GM12878 (cell line): ENCODE data around the gene TIAM1. TPM values are rescaled to one million over a fixed set of nuclear protein-coding genes. Genes with fewer than 3 reads are reported as not detected.

ENCODE experiments used
- BACH1 ChIP-seq: fragments of 450-650 bp; IDR thresholded peaks from 2 replicates; pipeline ENCODE4 v1.6.1; 2017; ENCODE audit warnings: mild to moderate bottlenecking, borderline replicate concordance
- CBFB ChIP-seq: IDR thresholded peaks from 2 replicates; pipeline ENCODE4 v1.6.1; 2016; ENCODE audit warnings: antibody characterized with exemption, low read depth
- CBX5 ChIP-seq: sonication (generic); IDR thresholded peaks from 2 replicates; pipeline ENCODE4 v1.6.1; 2016; ENCODE audit warnings: low read depth, moderate library complexity, mild to moderate bottlenecking, inconsistent platforms
- CHD1 ChIP-seq: IDR thresholded peaks from 2 replicates; pipeline ENCODE4 v1.6.1; 2012; ENCODE audit warnings: low read depth, low read length, improper control_type of control experiment
- HDAC6 ChIP-seq: fragments of 200-600 bp; sonication (generic); IDR thresholded peaks from one replicate; pipeline ENCODE4 v1.8.0; 2017; ENCODE audit warnings: antibody characterized with exemption; ENCODE audit not compliant: unreplicated experiment
- HDGF ChIP-seq: fragments of 450-650 bp; IDR thresholded peaks from 2 replicates; pipeline ENCODE4 v1.6.1; 2016; ENCODE audit warnings: antibody characterized with exemption
- IRF4 ChIP-seq: IDR thresholded peaks from 2 replicates; pipeline ENCODE4 v1.6.1; 2011; ENCODE audit warnings: low read depth, low read length
- KAT2A ChIP-seq: conservative IDR thresholded peaks from 2 replicates; pipeline ENCODE4 v1.6.1; 2011; ENCODE audit warnings: low read depth, low read length; ENCODE audit not compliant: control insufficient read depth
- LARP7 ChIP-seq: fragments of 450-650 bp; IDR thresholded peaks from 2 replicates; pipeline ENCODE4 v1.6.1; 2017; ENCODE audit warnings: mild to moderate bottlenecking
- MEF2B ChIP-seq: fragments of 450-650 bp; IDR thresholded peaks from 2 replicates; pipeline ENCODE4 v1.6.1; 2018; ENCODE audit warnings: mild to moderate bottlenecking, moderate library complexity; ENCODE audit not compliant: partially characterized antibody, poor library complexity, severe bottlenecking
- NR2C1 ChIP-seq: fragments of 450-650 bp; IDR thresholded peaks from 2 replicates; pipeline ENCODE4 v1.6.1; 2017; ENCODE audit warnings: antibody characterized with exemption, mild to moderate bottlenecking, moderate library complexity
- PAX5 ChIP-seq: IDR thresholded peaks from 2 replicates; pipeline ENCODE4 v1.6.1; 2011; ENCODE audit warnings: low read depth, low read length, borderline replicate concordance
- RAD51 ChIP-seq: fragments of 450-650 bp; IDR thresholded peaks from 2 replicates; pipeline ENCODE4 v1.6.1; 2016; ENCODE audit warnings: moderate library complexity, mild to moderate bottlenecking, inconsistent platforms
- STAT3 ChIP-seq: IDR thresholded peaks from 2 replicates; pipeline ENCODE4 v1.6.1; 2011; ENCODE audit warnings: low read depth, low read length, improper control_type of control experiment
- TBL1XR1 ChIP-seq: IDR thresholded peaks from 2 replicates; pipeline ENCODE4 v1.6.1; 2012; ENCODE audit warnings: low read depth, low read length, improper control_type of control experiment
- WRNIP1 ChIP-seq: IDR thresholded peaks from 2 replicates; pipeline ENCODE4 v1.6.1; 2011; ENCODE audit warnings: low read depth, low read length, improper control_type of control experiment, borderline replicate concordance
- ZNF207 ChIP-seq: fragments of 450-650 bp; IDR thresholded peaks from 2 replicates; pipeline ENCODE4 v1.6.1; 2014; ENCODE audit warnings: antibody characterized with exemption, mild to moderate bottlenecking, borderline replicate concordance
- ZNF24 ChIP-seq: fragments of 450-650 bp; IDR thresholded peaks from 2 replicates; pipeline ENCODE4 v1.6.1; 2017; ENCODE audit warnings: antibody characterized with exemption, mild to moderate bottlenecking
- polyA plus RNA-seq, 11 experiments: library from polyadenylated mRNA; depleted of rRNA in 4 of 11; unstranded in 6 of 11; stranded (reverse) in 5 of 11; fragments of >200 nt; fragmentation: Nextera tagmentation in 4 of 11; fragmentation: Illumina TruSeq in 1 of 11; extraction: Ambion mirVana in 4 of 11; extraction: Trizol in 1 of 11; gene quantifications; 1 replicate in 1 of 11; 2 replicates in 10 of 11; pipeline versions ENCODE4 v1.2.1 to v1.2.3, GENCODE V29; 2011 to 2016; ENCODE audit warnings: inconsistent platforms in 2 of 11, missing spikeins in 2 of 11, low read depth in 1 of 11
- total RNA-seq, 4 experiments: library from RNA; depleted of rRNA in 3 of 4; stranded (reverse); fragments of >200 nt in 3 of 4; fragmentation: Illumina TruSeq in 1 of 4; extraction: Trizol in 1 of 4; gene quantifications; 2 replicates each; pipeline versions ENCODE4 v1.2.1 to v1.2.3, GENCODE V29; 2013 to 2021
- TF ChIP-seq, protein P1 (sequence below): fragments of 150-350 bp; IDR thresholded peaks from 2 replicates; pipeline ENCODE4 v1.6.1; 2014; ENCODE audit warnings: mild to moderate bottlenecking, low read depth, low read length
- TF ChIP-seq, protein P2 (sequence below): IDR thresholded peaks from 2 replicates; pipeline ENCODE4 v1.6.1; 2011; ENCODE audit warnings: borderline replicate concordance, low read depth, mild to moderate bottlenecking, moderate library complexity, mixed read lengths, low read length; ENCODE audit not compliant: insufficient read depth; ENCODE audit errors: extremely low read length
- TF ChIP-seq, protein P3 (sequence below): fragments of 450-650 bp; IDR thresholded peaks from 2 replicates; pipeline ENCODE4 v1.6.1; 2016; ENCODE audit warnings: mild to moderate bottlenecking
- TF ChIP-seq, protein P4 (sequence below): fragments of 450-650 bp; formaldehyde crosslinking; IDR thresholded peaks from 2 replicates; pipeline ENCODE4 v1.4.0; 2022; ENCODE audit warnings: mild to moderate bottlenecking, moderate library complexity
- TF ChIP-seq, protein P5 (sequence below): fragments of 450-650 bp; IDR thresholded peaks from 2 replicates; pipeline ENCODE4 v1.6.1; 2017; ENCODE audit warnings: mild to moderate bottlenecking

TIAM1 gene
- total and polyA plus RNA-seq, 10 of the 15 experiments (the other 5 are each of a cell fraction or from before 2014, with no cell fraction given), result 0.31 to 35.9 (median 0.78) TPM

DNA sequence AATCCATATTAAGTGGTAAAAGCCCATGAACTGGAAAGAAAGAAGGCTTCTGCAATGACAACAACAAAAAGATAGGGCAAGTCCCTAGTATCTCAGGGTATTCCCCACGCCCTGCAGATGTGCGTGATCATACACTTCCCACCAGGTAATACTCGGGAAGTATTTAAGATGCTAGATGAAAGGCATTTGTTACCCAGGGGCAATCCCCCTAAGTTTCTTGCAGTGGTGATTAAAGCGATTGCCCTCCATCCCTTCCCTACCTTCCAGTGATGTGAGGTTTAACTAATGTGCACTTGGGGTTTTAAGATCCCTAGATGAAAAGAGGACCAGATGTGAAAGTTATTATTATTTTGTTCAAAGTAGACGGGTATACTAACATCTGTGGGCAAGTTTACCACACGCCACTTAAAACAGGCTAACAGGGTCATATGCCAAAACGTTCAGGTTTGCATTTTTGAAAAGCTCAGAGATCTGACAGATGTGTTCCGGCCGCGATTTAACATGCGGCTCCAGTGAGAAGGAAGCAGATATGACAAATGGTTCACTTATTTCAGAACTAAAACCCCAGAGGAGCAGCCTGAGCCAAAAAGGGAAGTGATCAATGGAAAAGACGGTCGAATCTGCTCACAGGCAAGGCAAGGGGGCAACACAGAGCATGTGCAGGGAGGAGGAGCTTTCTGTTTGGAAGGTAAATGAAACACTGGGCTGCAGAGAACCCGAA lies 17.4 kb downstream of the TIAM1 start (continued):
- TF ChIP-seq STAT3 (no peak), WRNIP1 (no peak), CBX5 (no peak), BACH1 (no peak), HDAC6 (no peak), PAX5 (no peak), MEF2B (peak; percentile 90), IRF4 (peak; percentile 64; the same call in 1 of the 2 replicates), ZNF207 (no peak; the same call in 1 of the 2 replicates), CBFB (no peak), RAD51 (peak; percentile 63; the same call in 1 of the 2 replicates), HDGF (no peak), TBL1XR1 (no peak), CHD1 (no peak), ZNF24 (no peak), LARP7 (no peak), KAT2A (no peak), NR2C1 (no peak)
- TF ChIP-seq, protein P1, sequence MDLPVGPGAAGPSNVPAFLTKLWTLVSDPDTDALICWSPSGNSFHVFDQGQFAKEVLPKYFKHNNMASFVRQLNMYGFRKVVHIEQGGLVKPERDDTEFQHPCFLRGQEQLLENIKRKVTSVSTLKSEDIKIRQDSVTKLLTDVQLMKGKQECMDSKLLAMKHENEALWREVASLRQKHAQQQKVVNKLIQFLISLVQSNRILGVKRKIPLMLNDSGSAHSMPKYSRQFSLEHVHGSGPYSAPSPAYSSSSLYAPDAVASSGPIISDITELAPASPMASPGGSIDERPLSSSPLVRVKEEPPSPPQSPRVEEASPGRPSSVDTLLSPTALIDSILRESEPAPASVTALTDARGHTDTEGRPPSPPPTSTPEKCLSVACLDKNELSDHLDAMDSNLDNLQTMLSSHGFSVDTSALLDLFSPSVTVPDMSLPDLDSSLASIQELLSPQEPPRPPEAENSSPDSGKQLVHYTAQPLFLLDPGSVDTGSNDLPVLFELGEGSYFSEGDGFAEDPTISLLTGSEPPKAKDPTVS, result no peak
- TF ChIP-seq, protein P2, sequence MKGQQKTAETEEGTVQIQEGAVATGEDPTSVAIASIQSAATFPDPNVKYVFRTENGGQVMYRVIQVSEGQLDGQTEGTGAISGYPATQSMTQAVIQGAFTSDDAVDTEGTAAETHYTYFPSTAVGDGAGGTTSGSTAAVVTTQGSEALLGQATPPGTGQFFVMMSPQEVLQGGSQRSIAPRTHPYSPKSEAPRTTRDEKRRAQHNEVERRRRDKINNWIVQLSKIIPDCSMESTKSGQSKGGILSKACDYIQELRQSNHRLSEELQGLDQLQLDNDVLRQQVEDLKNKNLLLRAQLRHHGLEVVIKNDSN, result no peak
- TF ChIP-seq, protein P3, sequence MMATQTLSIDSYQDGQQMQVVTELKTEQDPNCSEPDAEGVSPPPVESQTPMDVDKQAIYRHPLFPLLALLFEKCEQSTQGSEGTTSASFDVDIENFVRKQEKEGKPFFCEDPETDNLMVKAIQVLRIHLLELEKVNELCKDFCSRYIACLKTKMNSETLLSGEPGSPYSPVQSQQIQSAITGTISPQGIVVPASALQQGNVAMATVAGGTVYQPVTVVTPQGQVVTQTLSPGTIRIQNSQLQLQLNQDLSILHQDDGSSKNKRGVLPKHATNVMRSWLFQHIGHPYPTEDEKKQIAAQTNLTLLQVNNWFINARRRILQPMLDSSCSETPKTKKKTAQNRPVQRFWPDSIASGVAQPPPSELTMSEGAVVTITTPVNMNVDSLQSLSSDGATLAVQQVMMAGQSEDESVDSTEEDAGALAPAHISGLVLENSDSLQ, result peak; percentile 76
- TF ChIP-seq, protein P4, sequence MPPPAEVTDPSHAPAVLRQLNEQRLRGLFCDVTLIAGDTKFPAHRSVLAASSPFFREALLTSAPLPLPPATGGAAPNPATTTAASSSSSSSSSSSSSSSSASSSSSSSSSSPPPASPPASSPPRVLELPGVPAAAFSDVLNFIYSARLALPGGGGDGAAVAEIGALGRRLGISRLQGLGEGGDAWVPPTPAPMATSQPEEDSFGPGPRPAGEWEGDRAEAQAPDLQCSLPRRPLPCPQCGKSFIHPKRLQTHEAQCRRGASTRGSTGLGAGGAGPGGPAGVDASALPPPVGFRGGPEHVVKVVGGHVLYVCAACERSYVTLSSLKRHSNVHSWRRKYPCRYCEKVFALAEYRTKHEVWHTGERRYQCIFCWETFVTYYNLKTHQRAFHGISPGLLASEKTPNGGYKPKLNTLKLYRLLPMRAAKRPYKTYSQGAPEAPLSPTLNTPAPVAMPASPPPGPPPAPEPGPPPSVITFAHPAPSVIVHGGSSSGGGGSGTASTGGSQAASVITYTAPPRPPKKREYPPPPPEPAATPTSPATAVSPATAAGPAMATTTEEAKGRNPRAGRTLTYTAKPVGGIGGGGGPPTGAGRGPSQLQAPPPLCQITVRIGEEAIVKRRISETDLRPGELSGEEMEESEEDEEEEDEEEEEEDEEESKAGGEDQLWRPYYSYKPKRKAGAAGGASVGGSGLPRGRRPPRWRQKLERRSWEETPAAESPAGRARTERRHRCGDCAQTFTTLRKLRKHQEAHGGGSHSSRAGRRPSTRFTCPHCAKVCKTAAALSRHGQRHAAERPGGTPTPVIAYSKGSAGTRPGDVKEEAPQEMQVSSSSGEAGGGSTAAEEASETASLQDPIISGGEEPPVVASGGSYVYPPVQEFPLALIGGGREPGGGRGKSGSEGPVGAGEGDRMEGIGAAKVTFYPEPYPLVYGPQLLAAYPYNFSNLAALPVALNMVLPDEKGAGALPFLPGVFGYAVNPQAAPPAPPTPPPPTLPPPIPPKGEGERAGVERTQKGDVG (CRISPR knock-in tag), result no peak
- TF ChIP-seq, protein P5, sequence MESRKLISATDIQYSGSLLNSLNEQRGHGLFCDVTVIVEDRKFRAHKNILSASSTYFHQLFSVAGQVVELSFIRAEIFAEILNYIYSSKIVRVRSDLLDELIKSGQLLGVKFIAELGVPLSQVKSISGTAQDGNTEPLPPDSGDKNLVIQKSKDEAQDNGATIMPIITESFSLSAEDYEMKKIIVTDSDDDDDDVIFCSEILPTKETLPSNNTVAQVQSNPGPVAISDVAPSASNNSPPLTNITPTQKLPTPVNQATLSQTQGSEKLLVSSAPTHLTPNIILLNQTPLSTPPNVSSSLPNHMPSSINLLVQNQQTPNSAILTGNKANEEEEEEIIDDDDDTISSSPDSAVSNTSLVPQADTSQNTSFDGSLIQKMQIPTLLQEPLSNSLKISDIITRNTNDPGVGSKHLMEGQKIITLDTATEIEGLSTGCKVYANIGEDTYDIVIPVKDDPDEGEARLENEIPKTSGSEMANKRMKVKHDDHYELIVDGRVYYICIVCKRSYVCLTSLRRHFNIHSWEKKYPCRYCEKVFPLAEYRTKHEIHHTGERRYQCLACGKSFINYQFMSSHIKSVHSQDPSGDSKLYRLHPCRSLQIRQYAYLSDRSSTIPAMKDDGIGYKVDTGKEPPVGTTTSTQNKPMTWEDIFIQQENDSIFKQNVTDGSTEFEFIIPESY, result no peak
